Common myeloid progenitor, CD34-positive (primary cell): ENCODE results near the gene HEYL.

Experiments used
- CTCF ChIA-PET: fragments of 350-600 bp; sonication (Branson Sonifier 250); formaldehyde crosslinking; loops from one replicate; lab custom pipeline; 2021; ENCODE audit warnings: antibody characterized with exemption; lab: Charles Lee
- POLR2A ChIA-PET: fragments of 350-600 bp; sonication (Branson Sonifier 250); formaldehyde crosslinking; loops from one replicate; lab custom pipeline; 2021; ENCODE audit warnings: antibody characterized with exemption; lab: Charles Lee
- DNase-seq, 3 donors: peaks; one replicate each; pipeline versions ENCODE4 v3.0.0 to v3.0.0-alpha.2; 2013
- H3K27ac ChIP-seq, 2 experiments: 1 replicate in 1 of 2; 2 replicates in 1 of 2; pipeline ENCODE4 v1.7.0; 2013; ENCODE audit warnings: inconsistent platforms in 2 of 2, low read length in 2 of 2, mild to moderate bottlenecking in 2 of 2, low read depth in 1 of 2, moderate library complexity in 1 of 2; ENCODE audit not compliant: severe bottlenecking in 2 of 2, insufficient read depth in 1 of 2, poor library complexity in 1 of 2
- H3K27me3 ChIP-seq, 5 experiments: replicated peaks in 2 of 5; 1 replicate in 3 of 5; 2 replicates in 2 of 5; pipeline versions ENCODE4 v1.6.1 to v1.7.0; 2013; ENCODE audit warnings: low read length in 4 of 5, mild to moderate bottlenecking in 2 of 5, moderate library complexity in 2 of 5, inconsistent platforms in 1 of 5; ENCODE audit not compliant: insufficient read depth in 5 of 5, control insufficient read depth in 4 of 5
- H3K36me3 ChIP-seq, 4 experiments: 1 replicate in 2 of 4; 2 replicates in 2 of 4; pipeline versions ENCODE4 v1.6.1 to v1.7.0; 2013; ENCODE audit warnings: low read length in 3 of 4, control low read depth in 1 of 4, mild to moderate bottlenecking in 1 of 4; ENCODE audit not compliant: control insufficient read depth in 4 of 4, insufficient read depth in 4 of 4
- H3K4me1 ChIP-seq, 4 experiments: 1 replicate in 3 of 4; 2 replicates in 1 of 4; pipeline versions ENCODE4 v1.6.1 to v1.7.1; 2013; ENCODE audit warnings: low read length in 3 of 4, mild to moderate bottlenecking in 3 of 4, control low read depth in 1 of 4, inconsistent platforms in 1 of 4, moderate library complexity in 1 of 4; ENCODE audit not compliant: control insufficient read depth in 4 of 4, insufficient read depth in 4 of 4; ENCODE audit errors: control extremely low read depth in 1 of 4
- H3K4me3 ChIP-seq, 7 experiments: 1 replicate in 4 of 7; 2 replicates in 3 of 7; pipeline versions ENCODE4 v1.5.1 to v1.7.0; 2013; ENCODE audit warnings: mild to moderate bottlenecking in 7 of 7, low read length in 6 of 7, moderate library complexity in 6 of 7, inconsistent platforms in 2 of 7, low read depth in 2 of 7, control low read depth in 1 of 7; ENCODE audit not compliant: insufficient read depth in 4 of 7, control insufficient read depth in 1 of 7; ENCODE audit errors: extremely low read depth in 1 of 7
- H3K9me3 ChIP-seq, 5 experiments: 1 replicate in 4 of 5; 2 replicates in 1 of 5; pipeline versions ENCODE4 v1.6.1 to v1.7.1; 2013; ENCODE audit warnings: low read length in 4 of 5, mild to moderate bottlenecking in 2 of 5, inconsistent platforms in 1 of 5, low read depth in 1 of 5, moderate library complexity in 1 of 5; ENCODE audit not compliant: control insufficient read depth in 4 of 5, insufficient read depth in 2 of 5; ENCODE audit errors: control extremely low read depth in 1 of 5
- WGBS: methylation state at CpG from one replicate; pipeline ENCODE4 v1.1.5; 2013; ENCODE audit not compliant: insufficient coverage; 5-methylcytosine and 5-hydroxymethylcytosine counted together

HEYL gene

GRCh38 chr1:39683591-39684312 is 44.3 kb upstream of the HEYL start:
- WGBS = 18% methylated on average over 51 of the region's 62 CpGs
- H3K27ac ChIP-seq = no peak overlapping the region
- DNase-seq = peak in 2 of 3 donors; percentile 49 to 58
- H3K4me1 ChIP-seq = peaks cover 0 to 3% (median 0%) of the 10 kb centered on the region in 4 experiments
- POLR2A ChIA-PET = no interaction called here
- H3K27me3 ChIP-seq = peaks cover 10 to 86% (median 38%) of the 10 kb centered on the region in 5 experiments
- peaks cover 0 to 2% (median 0%) of the 10 kb centered on the region in 5 experiments for H3K9me3 ChIP-seq
- no peaks in the 10 kb centered on the region for H3K36me3 ChIP-seq
- H3K4me3 ChIP-seq = peak overlapping the region in 2 of 7 experiments; percentile 9 to 38
- CTCF ChIA-PET = interaction anchor here (0.9 kb wide), 1 partner anchor 19 kb away, joined by 5 read pairs; no protein-coding TSS in a partner anchor

GRCh38 chr1:39681999-39682398 is 42.6 kb upstream of the HEYL start:
- no peak for DNase-seq
- CTCF ChIA-PET = interaction anchor here (1.2 to 2.6 kb wide), 5 partner anchors 10 to 116 kb away, joined by 3 to 12 read pairs (median 4); partner anchors contain the start of gene NT5C1A
- POLR2A ChIA-PET = no interaction called here
- WGBS = 100% methylated on average over 1 of the region's 1 CpG
- Histone ChIP-seq H3K9me3 (peaks cover 0 to 2% (median 0%) of the 10 kb centered on the region in 5 experiments), H3K27ac (no peak overlapping the region), H3K27me3 (peaks cover 10 to 71% (median 40%) of the 10 kb centered on the region in 5 experiments), H3K4me1 (peaks cover 0 to 3% (median 0%) of the 10 kb centered on the region in 4 experiments), H3K4me3 (no peak overlapping the region), H3K36me3 (no peaks in the 10 kb centered on the region)

GRCh38 chr1:39681294-39681693 is 41.9 kb upstream of the HEYL start:
- H3K36me3 ChIP-seq = no peaks in the 10 kb centered on the region
- H3K27me3 ChIP-seq = peaks cover 10 to 64% (median 39%) of the 10 kb centered on the region in 5 experiments
- peaks cover 0 to 3% (median 0%) of the 10 kb centered on the region in 4 experiments for H3K4me1 ChIP-seq
- no peak overlapping the region for H3K4me3 ChIP-seq
- WGBS = no CpG with 5 or more reads among the region's 3 CpGs
- CTCF ChIA-PET = interaction anchor here (0.7 to 2.6 kb wide), 8 partner anchors 9 to 117 kb away, joined by 3 to 12 read pairs (median 4); partner anchors contain the start of genes NT5C1A and PPIE
- DNase-seq = no peak
- peaks cover 0 to 2% (median 0%) of the 10 kb centered on the region in 5 experiments for H3K9me3 ChIP-seq
- no peak overlapping the region for H3K27ac ChIP-seq
- POLR2A ChIA-PET = no interaction called here

GRCh38 chr1:39680751-39681150 is 41.3 kb upstream of the HEYL start:
- no peaks in the 10 kb centered on the region for H3K36me3 ChIP-seq
- no peak for DNase-seq
- ChIA-PET CTCF (interaction anchor here (1.1 to 2.6 kb wide), 7 partner anchors 9 to 118 kb away, joined by 3 to 12 read pairs (median 4); partner anchors contain the start of gene NT5C1A), POLR2A (no interaction called here)
- WGBS = 51% methylated on average over 4 of the region's 4 CpGs
- H3K4me3 ChIP-seq = no peak overlapping the region
- peaks cover 0 to 2% (median 0%) of the 10 kb centered on the region in 5 experiments for H3K9me3 ChIP-seq
- peaks cover 10 to 61% (median 39%) of the 10 kb centered on the region in 5 experiments for H3K27me3 ChIP-seq
- no peak overlapping the region for H3K27ac ChIP-seq
- peaks cover 0 to 3% (median 0%) of the 10 kb centered on the region in 4 experiments for H3K4me1 ChIP-seq

- POLR2A ChIA-PET = no interaction called here
These were observed 40.4 kb upstream of the HEYL start for GRCh38 chr1:39679821-39680220.

GRCh38 chr1:39678889-39679288 is 39.4 kb upstream of the HEYL start:
- Histone ChIP-seq H3K27me3 (peaks cover 12 to 48% (median 34%) of the 10 kb centered on the region in 5 experiments), H3K4me3 (no peak overlapping the region), H3K27ac (no peak overlapping the region), H3K36me3 (no peaks in the 10 kb centered on the region), H3K9me3 (peaks cover 0 to 2% (median 0%) of the 10 kb centered on the region in 5 experiments), H3K4me1 (peaks cover 0 to 2% (median 0%) of the 10 kb centered on the region in 4 experiments)
- WGBS = no CpG with 5 or more reads among the region's 2 CpGs
- POLR2A ChIA-PET = no interaction called here
- no peak for DNase-seq
- CTCF ChIA-PET = interaction anchor here (1.2 kb wide), 1 partner anchor 14 kb away, joined by 3 read pairs; no protein-coding TSS in a partner anchor

More at GRCh38 chr1:39679821-39680220, 40.4 kb upstream of the HEYL start:
- no peaks in the 10 kb centered on the region for H3K36me3 ChIP-seq
- peaks cover 0 to 3% (median 0%) of the 10 kb centered on the region in 4 experiments for H3K4me1 ChIP-seq
- H3K27me3 ChIP-seq = peaks cover 10 to 54% (median 34%) of the 10 kb centered on the region in 5 experiments
- 76% methylated on average over 2 of the region's 2 CpGs for WGBS
- DNase-seq = no peak
- H3K27ac ChIP-seq = no peak overlapping the region
- H3K9me3 ChIP-seq = peaks cover 0 to 2% (median 0%) of the 10 kb centered on the region in 5 experiments
- no peak overlapping the region for H3K4me3 ChIP-seq
- CTCF ChIA-PET = interaction anchor here (0.6 to 2.6 kb wide), 5 partner anchors 8 to 284 kb away, joined by 3 to 12 read pairs (median 3); partner anchors contain the start of gene NT5C1A
